GM19467 (cell line): ENCODE results near the gene SCTR.

Experiments used
- ATAC-seq: cut with Tn5 transposase; IDR thresholded peaks from one replicate; pipeline ENCODE4 v1.9.1; 2021; ENCODE audit warnings: mild to moderate bottlenecking, moderate library complexity; ENCODE audit not compliant: unreplicated experiment

Gene SCTR

DNA sequence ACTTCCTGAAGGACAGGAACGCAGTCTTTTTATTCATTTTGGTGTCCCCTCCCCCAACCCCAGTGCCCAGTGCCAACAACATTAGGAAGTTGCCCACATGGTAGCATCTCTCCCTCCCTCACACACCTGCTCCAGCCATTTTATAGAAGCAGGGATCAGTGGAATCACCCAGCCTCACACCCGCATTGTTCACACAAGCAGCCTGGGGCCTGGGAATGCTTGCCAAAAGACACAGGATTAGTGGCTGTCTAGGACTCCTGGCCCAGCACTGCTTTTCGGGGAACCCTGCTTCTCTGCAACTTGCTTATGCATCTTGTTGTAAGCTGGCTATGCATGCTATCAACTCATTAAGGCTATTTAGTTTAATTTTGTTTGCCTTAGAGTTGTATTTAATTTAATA lies 74.8 kb downstream of the SCTR start:
- no peak for ATAC-seq

- no peak for ATAC-seq
These were observed 75.7 kb downstream of the SCTR start for GRCh38 chr2:119448427-119449141.

GRCh38 chr2:119446037-119446436 lies 78.2 kb downstream of the SCTR start:
- no peak for ATAC-seq

- no peak for ATAC-seq
These were observed 81.4 kb downstream of the SCTR start for GRCh38 chr2:119442850-119443249.

DNA sequence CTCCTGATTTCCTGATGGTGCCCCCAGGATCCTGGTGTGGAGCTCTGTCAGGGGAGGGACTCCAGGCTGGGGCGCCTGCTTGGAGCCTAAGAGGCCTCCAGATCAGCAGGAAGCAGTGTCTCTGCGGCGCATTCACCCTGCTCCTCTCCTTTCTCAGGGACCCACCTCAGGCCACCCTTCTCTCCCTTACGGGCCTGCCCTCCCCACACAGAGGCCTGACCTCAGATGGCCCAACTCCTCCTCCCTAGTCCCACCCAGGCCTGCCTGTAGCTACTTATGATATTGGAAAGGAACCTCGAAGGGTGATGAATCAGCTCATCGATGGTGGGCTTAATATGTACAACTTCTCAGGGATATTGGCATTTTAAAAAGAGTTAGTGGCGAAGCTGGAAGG lies 82.1 kb downstream of the SCTR start:
- ATAC-seq = no peak

- no peak for ATAC-seq
These were observed 82.7 kb downstream of the SCTR start for GRCh38 chr2:119441376-119442225.

DNA sequence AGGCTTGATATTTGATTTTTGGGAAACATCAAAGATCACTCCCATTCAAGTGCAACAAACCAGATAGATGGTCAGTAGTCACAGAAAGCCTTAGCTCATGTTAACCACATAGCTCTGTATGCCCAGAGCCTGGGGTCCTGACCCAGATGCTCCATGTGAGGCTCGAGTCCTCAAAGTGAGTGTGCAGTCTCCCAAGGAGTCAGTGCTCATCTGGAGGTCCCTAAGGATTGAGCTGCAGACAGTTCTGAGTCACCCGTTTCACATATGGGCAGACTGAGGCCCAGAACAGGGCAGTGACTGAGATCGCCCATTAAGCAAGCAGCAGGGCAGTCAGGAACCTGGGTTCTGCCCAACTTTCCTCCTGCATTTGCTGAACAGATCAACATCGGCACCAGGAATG lies 83.4 kb downstream of the SCTR start:
- no peak for ATAC-seq

DNA sequence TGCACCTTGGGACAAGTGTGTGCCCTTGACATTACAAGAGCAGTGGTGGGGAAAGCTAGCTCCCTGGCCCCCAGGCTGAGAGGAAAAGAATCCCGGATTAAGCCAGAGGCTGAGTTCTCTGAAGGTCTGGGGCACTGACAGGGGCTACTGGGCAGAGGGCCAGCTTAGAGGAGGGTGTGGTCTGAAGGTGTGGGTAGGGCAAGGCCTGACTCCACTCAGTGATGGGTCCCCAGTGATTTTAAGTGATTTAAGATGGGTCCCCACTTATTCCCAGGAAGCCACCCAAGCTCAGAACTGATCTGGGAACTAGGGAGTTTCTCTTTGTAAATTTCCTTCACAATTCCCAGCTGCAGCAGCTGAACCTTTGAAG lies 83.8 kb downstream of the SCTR start:
- ATAC-seq = no peak

DNA sequence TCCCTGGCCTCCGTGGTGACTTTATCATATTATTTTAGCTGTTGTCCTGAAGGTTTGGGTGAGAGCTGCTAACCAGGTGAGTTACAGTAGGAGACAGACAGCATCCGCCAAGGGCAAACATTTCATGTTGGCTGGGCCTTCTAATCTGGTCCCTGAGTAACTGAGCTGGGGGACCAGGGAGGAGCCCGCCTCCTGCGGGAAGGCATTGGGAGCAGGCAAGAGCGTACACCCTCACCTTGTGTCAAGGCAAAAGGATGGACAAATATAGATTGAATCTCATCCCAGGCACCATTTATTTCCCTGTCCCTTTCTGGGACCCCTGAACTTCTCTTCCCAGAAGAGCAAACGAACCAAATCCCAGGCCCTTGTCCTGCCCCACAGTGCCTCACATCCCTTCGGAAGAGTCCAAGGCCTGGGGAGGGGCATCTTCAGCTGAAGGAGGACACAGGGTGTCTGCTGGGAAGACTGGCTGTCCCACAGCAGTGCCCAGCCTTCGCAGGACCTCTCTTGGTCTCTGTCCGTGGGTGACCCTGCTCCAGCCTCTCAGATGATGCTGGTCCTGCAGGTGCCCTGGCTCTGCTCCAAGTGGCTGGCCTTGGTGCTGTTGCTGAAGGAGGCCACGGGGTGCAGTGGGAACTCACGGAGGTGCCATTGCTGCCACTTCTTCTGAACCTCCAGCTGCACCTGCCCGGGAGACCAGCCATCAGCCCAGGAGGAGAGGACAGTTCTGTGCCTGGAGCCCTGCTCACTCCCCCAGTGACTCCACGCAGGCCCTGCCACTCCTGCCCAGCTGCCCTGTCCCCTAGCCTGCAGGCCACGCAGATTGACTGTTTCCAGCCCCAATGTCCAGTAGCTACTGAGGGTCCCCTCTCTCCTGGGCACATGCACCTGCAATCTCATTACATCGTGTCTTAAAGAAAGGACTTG lies 84.4 kb downstream of the SCTR start:
- ATAC-seq = no peak

GRCh38 chr2:119438726-119439284 lies 85.5 kb downstream of the SCTR start:
- no peak for ATAC-seq

- no peak for ATAC-seq
These were observed 86.1 kb downstream of the SCTR start for GRCh38 chr2:119438128-119438656.

- no peak for ATAC-seq
These were observed 87.1 kb downstream of the SCTR start for GRCh38 chr2:119436993-119437772.

- no peak for ATAC-seq
These were observed 88.4 kb downstream of the SCTR start for GRCh38 chr2:119435953-119436297.

DNA sequence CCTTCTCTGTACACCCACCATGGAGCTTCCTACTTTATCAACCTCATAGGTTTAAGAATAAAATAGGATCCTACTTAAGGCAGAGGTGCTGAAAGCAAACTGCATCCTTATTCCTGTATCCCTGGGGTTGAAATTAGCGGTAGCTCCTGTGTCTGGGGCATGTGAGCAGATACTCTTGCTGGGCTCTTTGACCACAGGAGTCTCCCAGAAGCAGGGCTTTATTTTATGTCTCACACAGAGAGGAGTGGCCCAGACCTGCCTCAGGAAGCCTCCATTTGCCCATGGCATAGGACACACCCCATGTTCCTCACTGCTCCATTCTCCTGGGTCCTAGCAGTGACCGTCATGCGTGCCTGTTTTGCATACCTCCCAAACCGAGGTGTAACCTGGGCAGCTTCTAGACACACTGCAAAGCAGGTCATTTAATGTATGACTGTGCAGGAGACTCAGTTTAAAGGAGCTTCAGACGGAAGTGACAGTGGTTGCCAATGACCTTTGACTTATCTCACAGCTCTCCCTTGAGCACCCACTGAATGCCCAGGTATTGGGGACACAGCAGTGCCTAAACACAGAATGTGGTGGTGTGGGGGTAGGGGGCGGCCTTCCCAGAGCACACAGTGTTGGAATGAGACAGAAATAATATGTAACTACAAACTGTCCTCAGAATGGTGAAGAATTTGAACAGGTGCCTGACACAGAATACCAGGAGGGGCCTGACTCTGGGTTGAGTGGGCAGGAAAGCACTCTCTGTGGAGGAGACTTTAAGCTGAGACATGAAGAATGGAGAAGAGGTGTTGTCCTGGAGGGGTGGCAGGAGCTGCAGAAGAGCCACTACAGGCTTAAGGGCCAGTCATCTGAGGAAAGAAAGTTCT lies 89.0 kb downstream of the SCTR start:
- ATAC-seq = no peak

GRCh38 chr2:119434664-119435063 lies 89.6 kb downstream of the SCTR start:
- ATAC-seq = no peak

GRCh38 chr2:119433636-119434327 lies 90.5 kb downstream of the SCTR start:
- no peak for ATAC-seq

GRCh38 chr2:119432851-119433522 lies 91.3 kb downstream of the SCTR start:
- ATAC-seq = no peak
